Neural cell (in vitro differentiated cells): Measurements from ENCODE around the gene ST3GAL3.

Experiments
- EP300 ChIP-seq: fragments of 450-650 bp; conservative IDR thresholded peaks from 2 replicates; pipeline ENCODE4 v1.6.1; 2014; ENCODE audit warnings: antibody characterized with exemption, mild to moderate bottlenecking, moderate library complexity; ENCODE audit not compliant: poor library complexity, severe bottlenecking
- EZH2 ChIP-seq: fragments of 200-600, 300-800 bp; shearing (Covaris generic), sonication (generic); IDR thresholded peaks from 2 replicates; pipeline ENCODE4 v1.6.1; 2014; ENCODE audit warnings: antibody characterized with exemption, low read length, borderline replicate concordance, mild to moderate bottlenecking; ENCODE audit not compliant: insufficient read depth, poor library complexity, severe bottlenecking
- MXI1 ChIP-seq: fragments of 450-650 bp; conservative IDR thresholded peaks from 2 replicates; pipeline ENCODE4 v1.6.1; 2014; ENCODE audit warnings: antibody characterized with exemption, mild to moderate bottlenecking; ENCODE audit not compliant: poor library complexity, severe bottlenecking
- POLR2AphosphoS5 ChIP-seq: IDR thresholded peaks from 2 replicates; pipeline ENCODE4 v1.6.1; 2012
- RAD21 ChIP-seq: fragments of 450-650 bp; conservative IDR thresholded peaks from 2 replicates; pipeline ENCODE4 v1.6.1; 2014; ENCODE audit warnings: antibody characterized with exemption, mild to moderate bottlenecking, moderate library complexity
- SMC3 ChIP-seq: fragments of 450-650 bp; conservative IDR thresholded peaks from 2 replicates; pipeline ENCODE4 v1.6.1; 2014; ENCODE audit warnings: antibody characterized with exemption, mild to moderate bottlenecking, moderate library complexity; ENCODE audit not compliant: poor library complexity
- TAF1 ChIP-seq: IDR thresholded peaks from 2 replicates; pipeline ENCODE4 v1.6.1; 2012; ENCODE audit warnings: low read depth
- TF ChIP-seq, protein P1 (sequence below): fragments of 450-650 bp; IDR thresholded peaks from 2 replicates; pipeline ENCODE4 v1.5.1; 2014; ENCODE audit warnings: antibody characterized with exemption, mild to moderate bottlenecking, moderate library complexity; ENCODE audit not compliant: poor library complexity, severe bottlenecking
- TF ChIP-seq, protein P2 (sequence below): IDR thresholded peaks from 2 replicates; pipeline ENCODE4 v1.6.1; 2012; ENCODE audit warnings: borderline replicate concordance

DNA sequence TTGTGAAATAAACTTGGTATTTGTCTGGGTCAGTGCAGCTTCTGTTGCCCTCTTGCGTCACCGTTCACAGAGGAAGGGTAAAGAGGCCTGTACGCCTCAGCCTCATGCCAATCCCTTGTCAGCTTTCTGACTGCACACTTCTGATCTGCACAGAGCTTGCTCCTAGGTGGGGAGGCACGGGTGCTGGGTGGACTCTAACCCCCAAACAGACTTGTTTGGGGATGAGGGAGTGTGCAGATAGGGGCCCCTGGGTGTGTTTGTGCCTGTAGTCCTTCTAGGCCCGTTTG, 270.9 kb downstream of the ST3GAL3 start:
- no peak for TF ChIP-seq EP300
- TF ChIP-seq, protein P1, sequence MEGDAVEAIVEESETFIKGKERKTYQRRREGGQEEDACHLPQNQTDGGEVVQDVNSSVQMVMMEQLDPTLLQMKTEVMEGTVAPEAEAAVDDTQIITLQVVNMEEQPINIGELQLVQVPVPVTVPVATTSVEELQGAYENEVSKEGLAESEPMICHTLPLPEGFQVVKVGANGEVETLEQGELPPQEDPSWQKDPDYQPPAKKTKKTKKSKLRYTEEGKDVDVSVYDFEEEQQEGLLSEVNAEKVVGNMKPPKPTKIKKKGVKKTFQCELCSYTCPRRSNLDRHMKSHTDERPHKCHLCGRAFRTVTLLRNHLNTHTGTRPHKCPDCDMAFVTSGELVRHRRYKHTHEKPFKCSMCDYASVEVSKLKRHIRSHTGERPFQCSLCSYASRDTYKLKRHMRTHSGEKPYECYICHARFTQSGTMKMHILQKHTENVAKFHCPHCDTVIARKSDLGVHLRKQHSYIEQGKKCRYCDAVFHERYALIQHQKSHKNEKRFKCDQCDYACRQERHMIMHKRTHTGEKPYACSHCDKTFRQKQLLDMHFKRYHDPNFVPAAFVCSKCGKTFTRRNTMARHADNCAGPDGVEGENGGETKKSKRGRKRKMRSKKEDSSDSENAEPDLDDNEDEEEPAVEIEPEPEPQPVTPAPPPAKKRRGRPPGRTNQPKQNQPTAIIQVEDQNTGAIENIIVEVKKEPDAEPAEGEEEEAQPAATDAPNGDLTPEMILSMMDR: no peak
- no peak for TF ChIP-seq POLR2AphosphoS5
- TF ChIP-seq, protein P2, sequence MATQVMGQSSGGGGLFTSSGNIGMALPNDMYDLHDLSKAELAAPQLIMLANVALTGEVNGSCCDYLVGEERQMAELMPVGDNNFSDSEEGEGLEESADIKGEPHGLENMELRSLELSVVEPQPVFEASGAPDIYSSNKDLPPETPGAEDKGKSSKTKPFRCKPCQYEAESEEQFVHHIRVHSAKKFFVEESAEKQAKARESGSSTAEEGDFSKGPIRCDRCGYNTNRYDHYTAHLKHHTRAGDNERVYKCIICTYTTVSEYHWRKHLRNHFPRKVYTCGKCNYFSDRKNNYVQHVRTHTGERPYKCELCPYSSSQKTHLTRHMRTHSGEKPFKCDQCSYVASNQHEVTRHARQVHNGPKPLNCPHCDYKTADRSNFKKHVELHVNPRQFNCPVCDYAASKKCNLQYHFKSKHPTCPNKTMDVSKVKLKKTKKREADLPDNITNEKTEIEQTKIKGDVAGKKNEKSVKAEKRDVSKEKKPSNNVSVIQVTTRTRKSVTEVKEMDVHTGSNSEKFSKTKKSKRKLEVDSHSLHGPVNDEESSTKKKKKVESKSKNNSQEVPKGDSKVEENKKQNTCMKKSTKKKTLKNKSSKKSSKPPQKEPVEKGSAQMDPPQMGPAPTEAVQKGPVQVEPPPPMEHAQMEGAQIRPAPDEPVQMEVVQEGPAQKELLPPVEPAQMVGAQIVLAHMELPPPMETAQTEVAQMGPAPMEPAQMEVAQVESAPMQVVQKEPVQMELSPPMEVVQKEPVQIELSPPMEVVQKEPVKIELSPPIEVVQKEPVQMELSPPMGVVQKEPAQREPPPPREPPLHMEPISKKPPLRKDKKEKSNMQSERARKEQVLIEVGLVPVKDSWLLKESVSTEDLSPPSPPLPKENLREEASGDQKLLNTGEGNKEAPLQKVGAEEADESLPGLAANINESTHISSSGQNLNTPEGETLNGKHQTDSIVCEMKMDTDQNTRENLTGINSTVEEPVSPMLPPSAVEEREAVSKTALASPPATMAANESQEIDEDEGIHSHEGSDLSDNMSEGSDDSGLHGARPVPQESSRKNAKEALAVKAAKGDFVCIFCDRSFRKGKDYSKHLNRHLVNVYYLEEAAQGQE: no peak
- TF ChIP-seq RAD21: no peak
- TF ChIP-seq TAF1: no peak
- no peak for TF ChIP-seq EZH2
- no peak for TF ChIP-seq MXI1
- TF ChIP-seq SMC3: no peak
